AG09309 (cell line): ENCODE data around the gene CDH1.

Experiments used
- DNase-seq: peaks from one replicate; pipeline ENCODE4 v3.0.0-alpha.2; 2010; ENCODE audit warnings: low read depth
- H3K4me3 ChIP-seq: 2 replicates; pipeline ENCODE4 v1.5.1; 2011; ENCODE audit warnings: mild to moderate bottlenecking, low read depth, low read length, moderate library complexity; ENCODE audit not compliant: control insufficient read depth
- TF ChIP-seq, protein P1 (sequence below): IDR thresholded peaks from 2 replicates; pipeline ENCODE4 v1.5.1; 2011; ENCODE audit warnings: mild to moderate bottlenecking, low read depth, low read length, inconsistent platforms; ENCODE audit not compliant: insufficient read depth, control insufficient read depth; ENCODE audit errors: missing control alignments

CDH1 gene

DNA sequence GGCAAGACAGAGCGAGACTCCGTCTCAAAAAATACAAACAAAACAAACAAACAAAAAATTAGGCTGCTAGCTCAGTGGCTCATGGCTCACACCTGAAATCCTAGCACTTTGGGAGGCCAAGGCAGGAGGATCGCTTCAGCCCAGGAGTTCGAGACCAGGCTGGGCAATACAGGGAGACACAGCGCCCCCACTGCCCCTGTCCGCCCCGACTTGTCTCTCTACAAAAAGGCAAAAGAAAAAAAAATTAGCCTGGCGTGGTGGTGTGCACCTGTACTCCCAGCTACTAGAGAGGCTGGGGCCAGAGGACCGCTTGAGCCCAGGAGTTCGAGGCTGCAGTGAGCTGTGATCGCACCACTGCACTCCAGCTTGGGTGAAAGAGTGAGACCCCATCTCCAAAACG, 531 bp upstream of the CDH1 start:
- DNase-seq = no peak
- no peak overlapping the region for H3K4me3 ChIP-seq
- TF ChIP-seq, protein P1, sequence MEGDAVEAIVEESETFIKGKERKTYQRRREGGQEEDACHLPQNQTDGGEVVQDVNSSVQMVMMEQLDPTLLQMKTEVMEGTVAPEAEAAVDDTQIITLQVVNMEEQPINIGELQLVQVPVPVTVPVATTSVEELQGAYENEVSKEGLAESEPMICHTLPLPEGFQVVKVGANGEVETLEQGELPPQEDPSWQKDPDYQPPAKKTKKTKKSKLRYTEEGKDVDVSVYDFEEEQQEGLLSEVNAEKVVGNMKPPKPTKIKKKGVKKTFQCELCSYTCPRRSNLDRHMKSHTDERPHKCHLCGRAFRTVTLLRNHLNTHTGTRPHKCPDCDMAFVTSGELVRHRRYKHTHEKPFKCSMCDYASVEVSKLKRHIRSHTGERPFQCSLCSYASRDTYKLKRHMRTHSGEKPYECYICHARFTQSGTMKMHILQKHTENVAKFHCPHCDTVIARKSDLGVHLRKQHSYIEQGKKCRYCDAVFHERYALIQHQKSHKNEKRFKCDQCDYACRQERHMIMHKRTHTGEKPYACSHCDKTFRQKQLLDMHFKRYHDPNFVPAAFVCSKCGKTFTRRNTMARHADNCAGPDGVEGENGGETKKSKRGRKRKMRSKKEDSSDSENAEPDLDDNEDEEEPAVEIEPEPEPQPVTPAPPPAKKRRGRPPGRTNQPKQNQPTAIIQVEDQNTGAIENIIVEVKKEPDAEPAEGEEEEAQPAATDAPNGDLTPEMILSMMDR = no peak

DNA sequence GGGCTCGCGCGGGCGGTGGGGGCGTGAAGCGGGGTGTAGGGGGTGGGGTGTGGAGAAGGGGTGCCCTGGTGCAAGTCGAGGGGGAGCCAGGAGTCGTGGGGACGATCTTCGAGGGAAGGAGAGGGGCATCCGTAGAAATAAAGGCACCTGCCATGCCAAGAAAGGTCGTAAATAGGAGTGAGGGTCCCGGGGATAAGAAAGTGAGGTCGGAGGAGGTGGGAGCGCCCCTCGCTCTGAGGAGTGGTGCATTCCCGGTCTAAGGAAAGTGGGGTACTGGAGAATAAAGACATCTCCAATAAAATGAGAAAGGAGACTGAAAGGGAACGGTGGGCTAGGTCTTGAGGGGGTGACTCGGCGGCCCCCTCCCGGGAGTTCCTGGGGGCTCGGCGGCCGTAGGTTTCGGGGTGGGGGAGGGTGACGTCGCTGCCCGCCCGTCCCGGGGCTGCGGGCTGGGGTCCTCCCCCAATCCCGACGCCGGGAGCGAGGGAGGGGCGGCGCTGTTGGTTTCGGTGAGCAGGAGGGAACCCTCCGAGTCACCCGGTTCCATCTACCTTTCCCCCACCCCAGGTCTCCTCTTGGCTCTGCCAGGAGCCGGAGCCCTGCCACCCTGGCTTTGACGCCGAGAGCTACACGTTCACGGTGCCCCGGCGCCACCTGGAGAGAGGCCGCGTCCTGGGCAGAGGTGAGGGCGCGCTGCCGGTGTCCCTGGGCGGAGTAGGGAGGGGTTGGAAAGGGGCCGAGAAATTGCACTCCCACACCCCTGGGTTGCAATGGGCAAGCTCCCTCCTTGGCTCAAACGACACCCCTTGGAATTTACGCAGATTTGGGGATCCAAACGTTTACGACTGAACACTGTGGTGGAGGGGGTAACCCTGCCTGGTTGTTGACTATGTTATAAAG, 888 bp downstream of the CDH1 start:
- no peak for DNase-seq
- TF ChIP-seq, protein P1 = no peak
- no peak overlapping the region for H3K4me3 ChIP-seq

GRCh38 chr16:68739964-68740627, 3.0 kb downstream of the CDH1 start:
- H3K4me3 ChIP-seq = no peak overlapping the region
- TF ChIP-seq, protein P1 = no peak
- no peak for DNase-seq

DNA sequence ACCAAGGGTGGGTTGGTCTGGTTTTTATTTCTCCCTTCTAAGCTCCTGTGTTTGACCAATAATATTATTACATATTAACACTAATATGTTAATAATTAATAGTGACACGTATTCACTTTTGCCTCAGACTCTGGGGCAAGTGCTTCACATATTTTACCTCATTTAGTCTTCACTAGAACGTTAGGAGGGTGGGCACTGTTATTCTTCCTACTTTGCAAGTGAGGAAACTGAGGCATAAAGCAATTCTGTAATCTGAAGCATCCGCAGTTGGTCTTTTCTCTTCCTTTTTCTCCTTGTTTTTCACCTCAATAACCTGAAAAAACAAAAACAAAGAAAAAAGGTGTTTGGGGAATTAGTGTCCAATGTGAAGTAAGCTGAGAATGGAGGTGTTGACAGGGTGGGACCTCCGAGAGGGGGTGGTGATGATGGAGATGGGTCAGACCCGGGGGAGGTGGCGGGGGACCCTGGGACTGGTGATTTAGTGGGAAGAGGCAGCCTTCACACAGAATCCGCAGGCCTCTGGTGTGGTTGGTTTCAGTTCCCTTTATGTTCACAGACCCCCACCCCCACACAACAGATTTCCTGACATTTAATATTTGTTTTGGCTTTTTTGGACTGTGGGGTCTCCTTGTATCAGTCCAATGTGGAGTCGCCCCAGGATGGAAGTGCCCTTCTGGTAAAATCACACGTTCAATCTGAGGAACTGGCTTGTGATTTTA, 3.7 kb downstream of the CDH1 start:
- H3K4me3 ChIP-seq = no peak overlapping the region

GRCh38 chr16:68743664-68744063, 6.6 kb downstream of the CDH1 start:
- no peak overlapping the region for H3K4me3 ChIP-seq
- TF ChIP-seq, protein P1 = no peak

More for the DNA sequence above, 3.7 kb downstream of the CDH1 start:
- no peak for DNase-seq
- TF ChIP-seq, protein P1 = no peak

GRCh38 chr16:68744744-68745280, 7.7 kb downstream of the CDH1 start:
- no peak for DNase-seq
- H3K4me3 ChIP-seq = no peak overlapping the region
- TF ChIP-seq, protein P1 = no peak

More at GRCh38 chr16:68743664-68744063, 6.6 kb downstream of the CDH1 start:
- DNase-seq = no peak
